IMR-90 (cell line): ENCODE results near the gene ANKS3. TPM values are rescaled to one million over a fixed set of nuclear protein-coding genes. Genes with fewer than 3 reads are reported as not detected.

Experiments used
- NFE2L2 ChIP-seq: fragments of 150-350 bp; IDR thresholded peaks from 2 replicates; pipeline ENCODE4 v1.6.1; 2016; ENCODE audit warnings: low read depth, mild to moderate bottlenecking, low read length
- RAD21 ChIP-seq: IDR thresholded peaks from 2 replicates; pipeline ENCODE4 v1.6.1; 2012; ENCODE audit warnings: low read length, improper control_type of control experiment
- RCOR1 ChIP-seq: IDR thresholded peaks from 2 replicates; pipeline ENCODE4 v1.6.1; 2012; ENCODE audit warnings: mild to moderate bottlenecking, low read length, improper control_type of control experiment; ENCODE audit not compliant: insufficient replicate concordance
- polyA plus RNA-seq, 3 experiments: library from polyadenylated mRNA; depleted of rRNA; stranded (reverse); fragments of >200 nt; gene quantifications; 2 replicates each; pipeline ENCODE4 v1.2.3, GENCODE V29; 2012; ENCODE audit warnings: low replicate concordance in 1 of 3
- total RNA-seq: library from RNA; depleted of rRNA; stranded (reverse); fragments of >200 nt; gene quantifications from 2 replicates; pipeline ENCODE4 v1.2.3, GENCODE V29; 2012

Gene ANKS3
- total and polyA plus RNA-seq, 2 of the 4 experiments (the other 2 are of a cell fraction) = 24.4 to 25.0 TPM

DNA sequence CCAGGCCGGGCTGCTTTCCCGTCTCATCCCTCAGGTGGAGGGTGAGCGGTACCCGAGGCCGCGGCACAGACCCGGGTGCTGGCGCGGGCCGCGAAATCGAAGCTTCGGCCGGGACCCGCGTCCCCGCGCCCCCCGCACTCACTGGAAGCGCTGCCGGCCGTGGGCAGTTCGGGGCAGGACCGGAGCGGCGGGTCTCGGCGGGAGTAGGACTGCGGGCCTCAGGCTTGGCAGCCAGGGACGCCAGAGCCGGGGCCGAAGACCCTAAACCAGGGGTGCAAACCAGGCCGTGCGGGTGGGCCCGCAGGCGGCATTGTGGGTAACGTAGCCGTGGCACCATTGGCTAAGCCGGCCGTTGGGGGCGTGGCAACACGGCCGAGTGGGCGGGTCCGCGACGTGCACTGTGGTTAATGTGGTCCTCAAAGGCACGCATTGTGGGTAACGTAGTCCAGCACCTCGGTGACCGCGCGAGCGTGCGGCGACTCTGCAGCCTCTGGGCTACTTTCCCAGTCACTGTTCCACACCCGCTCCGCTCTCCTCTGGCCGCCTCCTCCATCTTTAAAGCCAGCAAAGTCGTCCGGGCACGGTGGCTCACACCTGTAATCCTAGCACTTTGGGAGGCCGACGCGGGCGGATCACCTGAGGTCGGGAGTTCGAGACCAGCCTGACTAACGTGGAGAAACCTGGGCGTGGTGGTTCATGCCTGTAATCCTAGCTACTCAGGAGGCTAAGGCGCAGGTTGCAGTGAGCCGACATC, 33.0 kb upstream of the ANKS3 start, which contains the start of gene ZNF500 (continued):
- TF ChIP-seq RCOR1 = no peak
- TF ChIP-seq RAD21 = no peak
- TF ChIP-seq NFE2L2 = no peak
